ENCODE results near the gene HRAS.
"Not testable (repeated sequence)": the region's sequence is repeated elsewhere in the genome, so short reads cannot be mapped to it uniquely, and the experiment has no call there.

The HRAS gene

GRCh38 chr11:575313-575995 lies 40.1 kb upstream of the HRAS start:
- H2AFZ ChIP-seq (ENCODE audit: low read length, unreplicated experiment), result peak overlapping the region; percentile 87
- H3K4me1 ChIP-seq (ENCODE audit: control insufficient read depth, insufficient read depth, low read length, unreplicated experiment), result peaks cover 34% of the 10 kb centered on the region
- H3K27ac ChIP-seq (ENCODE audit: low read depth, low read length), result no peak overlapping the region
- H3K36me3 ChIP-seq (ENCODE audit: insufficient read depth, low read length), result no peaks in the 10 kb centered on the region
- H3K79me2 ChIP-seq (ENCODE audit: control insufficient read depth, insufficient read depth, low read length, unreplicated experiment), result peaks cover 38% of the 10 kb centered on the region
- no peaks in the 10 kb centered on the region for H3K27me3 ChIP-seq (ENCODE audit: insufficient read depth, low read length)
- peak overlapping the region; percentile 97 for H3K4me3 ChIP-seq (ENCODE audit: low read depth, low read length)

- Histone ChIP-seq H3K27me3 (ENCODE audit: insufficient read depth, low read length) (no peaks in the 10 kb centered on the region), H3K36me3 (ENCODE audit: insufficient read depth, low read length) (no peaks in the 10 kb centered on the region), H3K27ac (ENCODE audit: low read depth, low read length) (no peak overlapping the region), H3K4me1 (ENCODE audit: control insufficient read depth, insufficient read depth, low read length, unreplicated experiment) (peaks cover 28% of the 10 kb centered on the region), H2AFZ (ENCODE audit: low read length, unreplicated experiment) (peak overlapping the region; percentile 87), H3K4me3 (ENCODE audit: low read depth, low read length) (peak overlapping the region; percentile 97), H3K79me2 (ENCODE audit: control insufficient read depth, insufficient read depth, low read length, unreplicated experiment) (peaks cover 32% of the 10 kb centered on the region)
Measured at GRCh38 chr11:574632-575312, 39.4 kb upstream of the HRAS start.

GRCh38 chr11:574031-574570 lies 38.7 kb upstream of the HRAS start:
- H2AFZ ChIP-seq (ENCODE audit: low read length, unreplicated experiment); H3K27me3 ChIP-seq (ENCODE audit: insufficient read depth, low read length); H3K36me3 ChIP-seq (ENCODE audit: insufficient read depth, low read length); H3K27ac ChIP-seq (ENCODE audit: low read depth, low read length): not testable (repeated sequence)
- peak overlapping the region; percentile 97; the same call in 1 of the 2 replicates for H3K4me3 ChIP-seq (ENCODE audit: low read depth, low read length)
- peaks cover 25% of the 10 kb centered on the region for H3K79me2 ChIP-seq (ENCODE audit: control insufficient read depth, insufficient read depth, low read length, unreplicated experiment)
- H3K4me1 ChIP-seq (ENCODE audit: control insufficient read depth, insufficient read depth, low read length, unreplicated experiment), result peaks cover 27% of the 10 kb centered on the region

- H3K4me1 ChIP-seq (ENCODE audit: control insufficient read depth, insufficient read depth, low read length, unreplicated experiment), result peaks cover 22% of the 10 kb centered on the region
- no peak overlapping the region for H3K4me3 ChIP-seq (ENCODE audit: low read depth, low read length)
- H3K36me3 ChIP-seq (ENCODE audit: insufficient read depth, low read length), result no peaks in the 10 kb centered on the region
- no peaks in the 10 kb centered on the region for H3K27me3 ChIP-seq (ENCODE audit: insufficient read depth, low read length)
- no peak overlapping the region for H3K27ac ChIP-seq (ENCODE audit: low read depth, low read length)
- peaks cover 19% of the 10 kb centered on the region for H3K79me2 ChIP-seq (ENCODE audit: control insufficient read depth, insufficient read depth, low read length, unreplicated experiment)
- H2AFZ ChIP-seq (ENCODE audit: low read length, unreplicated experiment), result no peak overlapping the region
Measured at GRCh38 chr11:573146-573759, 37.9 kb upstream of the HRAS start.

GRCh38 chr11:571802-572185 lies 36.4 kb upstream of the HRAS start:
- no peak overlapping the region for H3K27ac ChIP-seq (ENCODE audit: low read depth, low read length)
- H3K27me3 ChIP-seq (ENCODE audit: insufficient read depth, low read length), result no peaks in the 10 kb centered on the region
- peaks cover 19% of the 10 kb centered on the region for H3K79me2 ChIP-seq (ENCODE audit: control insufficient read depth, insufficient read depth, low read length, unreplicated experiment)
- no peaks in the 10 kb centered on the region for H3K36me3 ChIP-seq (ENCODE audit: insufficient read depth, low read length)
- no peak overlapping the region for H2AFZ ChIP-seq (ENCODE audit: low read length, unreplicated experiment)
- H3K4me1 ChIP-seq (ENCODE audit: control insufficient read depth, insufficient read depth, low read length, unreplicated experiment), result peaks cover 17% of the 10 kb centered on the region
- no peak overlapping the region for H3K4me3 ChIP-seq (ENCODE audit: low read depth, low read length)

GRCh38 chr11:569158-569885 lies 33.9 kb upstream of the HRAS start:
- Histone ChIP-seq H3K4me1 (ENCODE audit: control insufficient read depth, insufficient read depth, low read length, unreplicated experiment) (peaks cover 20% of the 10 kb centered on the region), H2AFZ (ENCODE audit: low read length, unreplicated experiment) (peak overlapping the region; percentile 14), H3K27ac (ENCODE audit: low read depth, low read length) (peak overlapping the region; percentile 55)

GRCh38 chr11:568306-569157 lies 33.2 kb upstream of the HRAS start:
- H3K36me3 ChIP-seq (ENCODE audit: insufficient read depth, low read length), result no peaks in the 10 kb centered on the region
- H3K4me3 ChIP-seq (ENCODE audit: low read depth, low read length), result peak overlapping the region; percentile 95
- peak overlapping the region; percentile 55 for H3K27ac ChIP-seq (ENCODE audit: low read depth, low read length)
- H3K4me1 ChIP-seq (ENCODE audit: control insufficient read depth, insufficient read depth, low read length, unreplicated experiment), result peaks cover 20% of the 10 kb centered on the region
- peak overlapping the region; percentile 68 for H2AFZ ChIP-seq (ENCODE audit: low read length, unreplicated experiment)
- no peaks in the 10 kb centered on the region for H3K27me3 ChIP-seq (ENCODE audit: insufficient read depth, low read length)
- H3K79me2 ChIP-seq (ENCODE audit: control insufficient read depth, insufficient read depth, low read length, unreplicated experiment), result peaks cover 28% of the 10 kb centered on the region

More at GRCh38 chr11:569158-569885, 33.9 kb upstream of the HRAS start:
- H3K4me3 ChIP-seq (ENCODE audit: low read depth, low read length), result peak overlapping the region; percentile 95
- H3K79me2 ChIP-seq (ENCODE audit: control insufficient read depth, insufficient read depth, low read length, unreplicated experiment), result peaks cover 28% of the 10 kb centered on the region
- no peaks in the 10 kb centered on the region for H3K36me3 ChIP-seq (ENCODE audit: insufficient read depth, low read length)
- no peaks in the 10 kb centered on the region for H3K27me3 ChIP-seq (ENCODE audit: insufficient read depth, low read length)

- Histone ChIP-seq H3K27ac (ENCODE audit: low read depth, low read length) (peak overlapping the region; percentile 50), H3K79me2 (ENCODE audit: control insufficient read depth, insufficient read depth, low read length, unreplicated experiment) (peaks cover 28% of the 10 kb centered on the region)
Measured at GRCh38 chr11:567629-568292, 32.4 kb upstream of the HRAS start.

GRCh38 chr11:567011-567628 lies 31.7 kb upstream of the HRAS start:
- Histone ChIP-seq H3K4me1 (ENCODE audit: control insufficient read depth, insufficient read depth, low read length, unreplicated experiment) (peaks cover 20% of the 10 kb centered on the region), H3K4me3 (ENCODE audit: low read depth, low read length) (peak overlapping the region; percentile 95), H3K36me3 (ENCODE audit: insufficient read depth, low read length) (no peaks in the 10 kb centered on the region), H2AFZ (ENCODE audit: low read length, unreplicated experiment) (no peak overlapping the region), H3K27me3 (ENCODE audit: insufficient read depth, low read length) (no peaks in the 10 kb centered on the region), H3K27ac (ENCODE audit: low read depth, low read length) (no peak overlapping the region), H3K79me2 (ENCODE audit: control insufficient read depth, insufficient read depth, low read length, unreplicated experiment) (peaks cover 28% of the 10 kb centered on the region)

More at GRCh38 chr11:567629-568292, 32.4 kb upstream of the HRAS start:
- Histone ChIP-seq H3K27me3 (ENCODE audit: insufficient read depth, low read length) (no peaks in the 10 kb centered on the region), H3K4me3 (ENCODE audit: low read depth, low read length) (peak overlapping the region; percentile 95), H3K36me3 (ENCODE audit: insufficient read depth, low read length) (no peaks in the 10 kb centered on the region), H3K4me1 (ENCODE audit: control insufficient read depth, insufficient read depth, low read length, unreplicated experiment) (peaks cover 20% of the 10 kb centered on the region), H2AFZ (ENCODE audit: low read length, unreplicated experiment) (peak overlapping the region; percentile 68)

Measured in ACC112 (cell line).